HFFc6 (cell line): ENCODE data around the gene AGPAT4. TPM values are rescaled to one million over a fixed set of nuclear protein-coding genes. Genes with fewer than 3 reads are reported as not detected.

ENCODE experiments used
- DNase-seq: peaks from one replicate; pipeline ENCODE4 v3.0.0-alpha.2; 2018
- H3K27ac Mint-ChIP-seq: 2 replicates; pipeline ENCODE4 v1.8.0; 2020; ENCODE audit warnings: mild to moderate bottlenecking, mixed read lengths
- H3K27me3 Mint-ChIP-seq: 2 replicates; pipeline ENCODE4 v1.8.0; 2021; ENCODE audit warnings: mild to moderate bottlenecking, moderate library complexity, mixed read lengths; ENCODE audit not compliant: insufficient read depth
- H3K36me3 Mint-ChIP-seq: 2 replicates; pipeline ENCODE4 v1.8.0; 2021; ENCODE audit warnings: low read depth, mixed read lengths
- H3K4me1 Mint-ChIP-seq: 2 replicates; pipeline ENCODE4 v1.8.0; 2020; ENCODE audit warnings: low read depth, mixed read lengths
- H3K4me3 Mint-ChIP-seq: 2 replicates; pipeline ENCODE4 v1.8.0; 2020; ENCODE audit warnings: mild to moderate bottlenecking, moderate library complexity, mixed read lengths
- H3K9me3 Mint-ChIP-seq: 2 replicates; pipeline ENCODE4 v1.8.0; 2020; ENCODE audit warnings: mild to moderate bottlenecking, mixed read lengths
- CTCF ChIP-seq: fragments of 200-600 bp; sonication (generic); IDR thresholded peaks from 2 replicates; pipeline ENCODE4 v1.5.0; 2021; ENCODE audit warnings: antibody characterized with exemption, mild to moderate bottlenecking
- total RNA-seq, 6 experiments: library from RNA; stranded (reverse); fragmentation: NEBNext Ultra II Directional; extraction: Animal tissue kit (Norgen Biotek cat#: 25700); gene quantifications; 2 replicates in 1 of 6; 3 replicates in 5 of 6; pipeline ENCODE4 v1.2.3, GENCODE V29; 2021

AGPAT4 gene
- total RNA-seq, 6 experiments from 2014 or later = 2.3 to 4.0 (median 2.7) TPM

GRCh38 chr6:161216616-161217205 lies 57.1 kb downstream of the AGPAT4 start:
- H3K4me1 Mint-ChIP-seq = peaks cover 19% of the 10 kb centered on the region
- peaks cover 2% of the 10 kb centered on the region; the same call in 1 of the 2 replicates for H3K27me3 Mint-ChIP-seq
- TF ChIP-seq CTCF = no peak
- H3K4me3 Mint-ChIP-seq = no peak overlapping the region
- peak overlapping the region; percentile 23; the same call in 1 of the 2 replicates for H3K27ac Mint-ChIP-seq
- peaks cover 3% of the 10 kb centered on the region for H3K9me3 Mint-ChIP-seq
- peaks cover 26% of the 10 kb centered on the region for H3K36me3 Mint-ChIP-seq
- no peak for DNase-seq

GRCh38 chr6:161215876-161216615 lies 57.8 kb downstream of the AGPAT4 start:
- H3K9me3 Mint-ChIP-seq = peaks cover 10% of the 10 kb centered on the region

GRCh38 chr6:161215193-161215592 lies 58.7 kb downstream of the AGPAT4 start:
- Mint-ChIP-seq H3K36me3 (peaks cover 38% of the 10 kb centered on the region), H3K27ac (peak overlapping the region; percentile 88), H3K9me3 (peaks cover 15% of the 10 kb centered on the region), H3K4me1 (peaks cover 19% of the 10 kb centered on the region), H3K27me3 (no peaks in the 10 kb centered on the region), H3K4me3 (peak overlapping the region; percentile 60)
- DNase-seq = peak; percentile 82
- TF ChIP-seq CTCF = no peak

More at GRCh38 chr6:161215876-161216615, 57.8 kb downstream of the AGPAT4 start:
- no peak for TF ChIP-seq CTCF
- no peak for DNase-seq
- peaks cover 32% of the 10 kb centered on the region for H3K36me3 Mint-ChIP-seq
- peak overlapping the region; percentile 88 for H3K27ac Mint-ChIP-seq
- H3K27me3 Mint-ChIP-seq = peaks cover 1% of the 10 kb centered on the region; the same call in 1 of the 2 replicates
- H3K4me1 Mint-ChIP-seq = peaks cover 19% of the 10 kb centered on the region
- H3K4me3 Mint-ChIP-seq = no peak overlapping the region

- Mint-ChIP-seq H3K36me3 (peaks cover 40% of the 10 kb centered on the region), H3K4me3 (no peak overlapping the region; the same call in 1 of the 2 replicates), H3K4me1 (peaks cover 19% of the 10 kb centered on the region), H3K27me3 (no peaks in the 10 kb centered on the region), H3K9me3 (peaks cover 15% of the 10 kb centered on the region), H3K27ac (peak overlapping the region; percentile 88)
- no peak for TF ChIP-seq CTCF
- DNase-seq = no peak
Observed at GRCh38 chr6:161214722-161215121, 59.1 kb downstream of the AGPAT4 start.

- H3K27me3 Mint-ChIP-seq = no peaks in the 10 kb centered on the region
- H3K4me3 Mint-ChIP-seq = no peak overlapping the region
- H3K9me3 Mint-ChIP-seq = peaks cover 18% of the 10 kb centered on the region
- no peak for DNase-seq
- peaks cover 49% of the 10 kb centered on the region for H3K36me3 Mint-ChIP-seq
- no peak for TF ChIP-seq CTCF
- H3K4me1 Mint-ChIP-seq = peaks cover 19% of the 10 kb centered on the region
- H3K27ac Mint-ChIP-seq = no peak overlapping the region
Observed at GRCh38 chr6:161212902-161213301, 61.0 kb downstream of the AGPAT4 start.
